Prostate gland (tissue), 2 donors: ENCODE results near the gene MARS1.

ENCODE experiments used
- CTCF ChIP-seq, 4 experiments: fragments of 200-600 bp in 2 of 4; fragments of 450-650 bp in 2 of 4; sonication (generic) in 2 of 4; IDR thresholded peaks; 1 replicate in 3 of 4; 2 replicates in 1 of 4; pipeline ENCODE4 v1.5.1; 2016 to 2019; ENCODE audit warnings: antibody characterized with exemption in 4 of 4, mild to moderate bottlenecking in 2 of 4, moderate library complexity in 2 of 4
- POLR2AphosphoS5 ChIP-seq: sonication (generic); formaldehyde crosslinking; IDR thresholded peaks from one replicate; pipeline ENCODE4 v1.6.1; 2017; ENCODE audit warnings: antibody characterized with exemption

DNA sequence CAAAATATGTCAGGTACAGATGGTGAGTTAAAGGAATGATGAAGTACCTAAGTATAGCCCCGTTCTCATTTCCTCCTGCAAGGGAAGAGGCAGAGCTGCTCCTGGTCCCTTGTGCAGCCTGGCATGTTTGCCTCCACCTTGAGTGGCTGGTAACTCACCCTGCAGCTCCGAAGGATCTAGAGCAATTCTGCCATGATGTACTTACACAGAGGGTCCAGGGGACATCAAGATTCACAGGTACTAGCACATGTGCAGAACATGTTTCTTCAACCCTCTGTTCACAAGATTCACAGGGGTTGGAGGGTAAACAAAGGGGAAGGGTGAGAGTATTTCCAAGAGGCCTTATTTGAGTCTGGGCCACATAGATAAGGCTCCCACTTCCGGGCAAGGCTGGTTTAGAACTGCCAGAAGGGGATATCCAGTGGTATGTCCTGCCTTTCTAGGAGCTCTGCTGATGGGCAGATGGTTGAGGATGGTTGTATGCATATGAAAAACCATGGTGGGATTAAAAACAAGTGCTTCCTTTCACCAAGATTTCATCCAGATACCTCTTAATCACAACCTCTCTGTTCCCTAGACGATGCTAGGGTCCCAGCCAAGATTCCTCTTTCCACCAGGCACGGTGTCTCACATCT, 51.4 kb downstream of the MARS1 start:
- TF ChIP-seq POLR2AphosphoS5: no peak
- no peak for TF ChIP-seq CTCF (IDR thresholded peaks at IDR 0.05)
